Endothelial cell of umbilical vein (primary cell): ENCODE measurements around the gene C3orf22.

Source experiments
- CTCF ChIP-seq, 2 donors: IDR thresholded peaks; 1 replicate in 1 of 2; 2 replicates in 1 of 2; pipeline ENCODE4 v1.5.1; 2011; ENCODE audit warnings: low read length in 2 of 2, mild to moderate bottlenecking in 2 of 2, moderate library complexity in 2 of 2, control low read depth in 1 of 2, inconsistent platforms in 1 of 2, low read depth in 1 of 2; ENCODE audit not compliant: insufficient read depth in 1 of 2; ENCODE audit errors: extremely low read depth in 1 of 2
- EZH2 ChIP-seq: IDR thresholded peaks from 2 replicates; pipeline ENCODE4 v1.6.1; 2012; ENCODE audit warnings: borderline replicate concordance, low read depth, mild to moderate bottlenecking, moderate library complexity, low read length, inconsistent platforms; ENCODE audit not compliant: severe bottlenecking
- FOS ChIP-seq: IDR thresholded peaks from 2 replicates; pipeline ENCODE4 v1.6.1; 2011; ENCODE audit warnings: mild to moderate bottlenecking, low read length, moderate library complexity, borderline replicate concordance; ENCODE audit not compliant: insufficient read depth
- JUN ChIP-seq: IDR thresholded peaks from 2 replicates; pipeline ENCODE4 v1.6.1; 2011; ENCODE audit warnings: borderline replicate concordance, low read depth; ENCODE audit not compliant: insufficient read length, insufficient read depth
- POLR2A ChIP-seq: IDR thresholded peaks from 2 replicates; pipeline ENCODE4 v1.6.1; 2012; ENCODE audit warnings: low read depth, mild to moderate bottlenecking, control low read depth, low read length
- POLR2AphosphoS5 ChIP-seq: IDR thresholded peaks from 2 replicates; pipeline ENCODE4 v1.6.1; 2012; ENCODE audit warnings: low read depth, mild to moderate bottlenecking, control low read depth, low read length, moderate library complexity; ENCODE audit not compliant: insufficient read depth
- TF ChIP-seq, protein P1 (sequence below): IDR thresholded peaks from 2 replicates; pipeline ENCODE4 v1.6.1; 2011; ENCODE audit not compliant: insufficient read depth, insufficient read length

- TF ChIP-seq CTCF (IDR thresholded peaks at IDR 0.05; ENCODE audit: extremely low read depth in 1 of 2, insufficient read depth in 1 of 2, low read depth in 1 of 2, low read length in 2 of 2): no peak
- TF ChIP-seq, protein P1, sequence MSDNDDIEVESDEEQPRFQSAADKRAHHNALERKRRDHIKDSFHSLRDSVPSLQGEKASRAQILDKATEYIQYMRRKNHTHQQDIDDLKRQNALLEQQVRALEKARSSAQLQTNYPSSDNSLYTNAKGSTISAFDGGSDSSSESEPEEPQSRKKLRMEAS: no peak
- no peak for TF ChIP-seq FOS
- TF ChIP-seq JUN: no peak
- TF ChIP-seq EZH2: no peak
- no peak for TF ChIP-seq POLR2AphosphoS5
- no peak for TF ChIP-seq POLR2A
These were observed 20.4 kb downstream of the C3orf22 start for GRCh38 chr3:126538316-126538715.
